ENCODE results near the gene EMX1.

DNA sequence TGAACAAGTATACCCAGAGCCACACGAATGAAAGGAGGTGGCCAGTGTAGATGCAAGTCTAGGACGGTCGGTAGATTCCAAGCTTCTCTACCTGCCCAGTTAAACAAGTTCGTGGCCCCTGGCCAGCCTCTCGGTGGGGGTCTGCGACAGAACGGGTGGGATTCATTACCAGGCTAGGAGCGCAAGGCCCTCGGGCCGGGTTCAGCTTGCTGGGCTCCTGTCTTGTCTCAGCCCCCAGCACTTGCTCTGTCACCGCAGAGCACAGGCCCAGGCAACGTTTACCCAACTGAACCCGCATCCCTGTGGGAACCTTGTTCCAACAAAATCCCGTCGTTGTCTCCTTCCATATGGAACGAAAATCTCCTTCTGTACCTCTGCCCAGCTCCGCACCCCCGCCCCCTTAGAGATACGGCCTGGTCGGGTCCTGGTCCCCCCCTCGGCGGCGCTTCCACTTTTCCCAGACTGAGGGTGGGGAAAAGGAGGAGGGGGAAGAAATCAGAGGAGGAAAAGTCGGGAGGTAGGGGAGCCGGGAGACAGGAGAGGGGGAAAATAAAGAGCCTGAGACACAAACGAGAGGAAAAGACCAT lies 1.9 kb upstream of the EMX1 start:
- TF ChIP-seq EZH2 (IDR thresholded peaks at IDR 0.05; ENCODE audit: low read length, missing control alignments): peak; percentile 94
- TF ChIP-seq, protein P1, sequence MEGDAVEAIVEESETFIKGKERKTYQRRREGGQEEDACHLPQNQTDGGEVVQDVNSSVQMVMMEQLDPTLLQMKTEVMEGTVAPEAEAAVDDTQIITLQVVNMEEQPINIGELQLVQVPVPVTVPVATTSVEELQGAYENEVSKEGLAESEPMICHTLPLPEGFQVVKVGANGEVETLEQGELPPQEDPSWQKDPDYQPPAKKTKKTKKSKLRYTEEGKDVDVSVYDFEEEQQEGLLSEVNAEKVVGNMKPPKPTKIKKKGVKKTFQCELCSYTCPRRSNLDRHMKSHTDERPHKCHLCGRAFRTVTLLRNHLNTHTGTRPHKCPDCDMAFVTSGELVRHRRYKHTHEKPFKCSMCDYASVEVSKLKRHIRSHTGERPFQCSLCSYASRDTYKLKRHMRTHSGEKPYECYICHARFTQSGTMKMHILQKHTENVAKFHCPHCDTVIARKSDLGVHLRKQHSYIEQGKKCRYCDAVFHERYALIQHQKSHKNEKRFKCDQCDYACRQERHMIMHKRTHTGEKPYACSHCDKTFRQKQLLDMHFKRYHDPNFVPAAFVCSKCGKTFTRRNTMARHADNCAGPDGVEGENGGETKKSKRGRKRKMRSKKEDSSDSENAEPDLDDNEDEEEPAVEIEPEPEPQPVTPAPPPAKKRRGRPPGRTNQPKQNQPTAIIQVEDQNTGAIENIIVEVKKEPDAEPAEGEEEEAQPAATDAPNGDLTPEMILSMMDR (conservative IDR thresholded peaks at IDR 0.05 in 1 of 2, IDR thresholded peaks at IDR 0.05 in 1 of 2; ENCODE audit: low read depth in 1 of 2, low read length in 2 of 2): no peak
